HG03066 (cell line): ENCODE results near the gene FLG2.
"Not testable (repeated sequence)": the region's sequence is repeated elsewhere in the genome, so short reads cannot be mapped to it uniquely, and the experiment has no call there.

Experiments used
- ATAC-seq: cut with Tn5 transposase; IDR thresholded peaks from one replicate; pipeline ENCODE4 v1.9.1; 2021; ENCODE audit warnings: low read depth; ENCODE audit not compliant: unreplicated experiment

The FLG2 gene

DNA sequence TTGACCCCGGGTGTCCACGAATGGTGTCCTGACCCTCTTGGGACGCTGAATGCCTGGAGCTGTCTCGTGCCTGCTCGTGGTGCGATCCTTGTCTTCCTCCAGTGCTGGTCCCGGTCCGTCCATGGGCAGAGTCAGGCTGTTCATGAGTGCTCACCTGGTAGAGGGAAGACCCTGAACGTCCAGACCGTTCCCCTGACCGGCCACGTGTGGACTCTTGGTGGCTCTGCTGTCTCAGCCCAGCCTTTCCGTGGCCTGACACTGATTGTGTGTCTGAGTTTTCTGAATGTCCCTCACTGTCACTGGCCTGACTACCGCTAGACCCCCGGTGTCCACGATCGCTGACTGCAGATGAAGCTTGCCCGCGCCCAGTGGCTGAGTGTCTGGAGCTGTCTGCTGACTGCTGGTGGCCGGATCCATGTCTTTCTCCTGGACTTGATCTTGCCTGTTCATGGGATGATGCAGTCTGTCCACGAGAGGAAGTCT lies 46.4 kb downstream of the FLG2 start:
- ATAC-seq: no peak

- ATAC-seq: not testable (repeated sequence)
These were observed 47.6 kb downstream of the FLG2 start for GRCh38 chr1:152312169-152312568.

DNA sequence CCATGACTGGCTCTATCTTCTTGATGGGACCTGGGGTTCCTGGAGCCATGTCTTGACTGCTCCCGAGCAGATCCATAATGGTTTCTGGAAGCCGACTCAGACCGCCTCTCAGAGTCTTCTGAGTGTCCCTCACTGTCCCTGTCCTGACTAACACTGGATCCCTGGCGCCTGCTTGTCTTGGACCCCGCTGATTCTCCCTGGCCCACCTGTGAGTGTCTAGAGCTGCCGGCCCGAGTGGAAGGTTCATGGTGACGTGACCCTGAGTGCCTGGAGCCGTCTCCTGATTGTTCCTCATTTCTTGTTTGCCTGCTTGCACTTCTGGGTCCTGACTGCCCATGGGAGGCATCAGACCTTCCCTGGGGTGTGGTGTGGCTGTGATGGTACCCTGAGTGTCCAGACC lies 49.9 kb downstream of the FLG2 start:
- ATAC-seq: no peak

DNA sequence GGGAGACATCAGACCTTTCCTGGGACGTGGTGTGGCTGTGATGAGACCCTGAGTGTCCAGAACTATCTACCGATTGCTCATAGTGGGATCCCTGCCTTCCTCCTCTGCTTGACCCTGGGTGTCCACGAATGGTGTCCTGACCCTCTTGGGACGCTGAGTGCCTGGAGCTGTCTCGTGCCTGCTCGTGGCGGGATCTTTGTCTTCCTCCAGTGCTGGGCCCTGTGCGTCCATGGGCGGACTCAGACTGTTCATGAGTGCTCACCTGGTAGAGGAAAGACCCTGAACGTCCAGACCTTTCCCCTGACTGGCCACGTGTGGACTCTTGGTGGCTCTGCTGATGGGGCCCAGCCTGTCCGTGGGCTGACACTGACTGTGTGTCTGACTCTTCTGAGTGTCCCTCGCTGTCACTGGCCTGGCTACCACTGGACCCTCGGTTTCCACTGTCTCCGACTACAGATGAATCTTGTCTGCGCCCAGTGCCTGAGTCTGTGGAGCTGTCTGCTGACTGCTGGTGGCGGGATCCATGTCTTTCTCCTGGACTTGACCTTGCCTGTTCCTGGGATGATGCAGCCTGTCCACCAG lies 50.4 kb downstream of the FLG2 start:
- ATAC-seq: not testable (repeated sequence)

- ATAC-seq: not testable (repeated sequence)
These were observed 51.0 kb downstream of the FLG2 start for GRCh38 chr1:152308758-152309157.

GRCh38 chr1:152307970-152308369 lies 51.8 kb downstream of the FLG2 start:
- not testable (repeated sequence) for ATAC-seq

- not testable (repeated sequence) for ATAC-seq
These were observed 53.7 kb downstream of the FLG2 start for GRCh38 chr1:152306123-152306522.

- not testable (repeated sequence) for ATAC-seq
These were observed 55.0 kb downstream of the FLG2 start for GRCh38 chr1:152304773-152305172.

DNA sequence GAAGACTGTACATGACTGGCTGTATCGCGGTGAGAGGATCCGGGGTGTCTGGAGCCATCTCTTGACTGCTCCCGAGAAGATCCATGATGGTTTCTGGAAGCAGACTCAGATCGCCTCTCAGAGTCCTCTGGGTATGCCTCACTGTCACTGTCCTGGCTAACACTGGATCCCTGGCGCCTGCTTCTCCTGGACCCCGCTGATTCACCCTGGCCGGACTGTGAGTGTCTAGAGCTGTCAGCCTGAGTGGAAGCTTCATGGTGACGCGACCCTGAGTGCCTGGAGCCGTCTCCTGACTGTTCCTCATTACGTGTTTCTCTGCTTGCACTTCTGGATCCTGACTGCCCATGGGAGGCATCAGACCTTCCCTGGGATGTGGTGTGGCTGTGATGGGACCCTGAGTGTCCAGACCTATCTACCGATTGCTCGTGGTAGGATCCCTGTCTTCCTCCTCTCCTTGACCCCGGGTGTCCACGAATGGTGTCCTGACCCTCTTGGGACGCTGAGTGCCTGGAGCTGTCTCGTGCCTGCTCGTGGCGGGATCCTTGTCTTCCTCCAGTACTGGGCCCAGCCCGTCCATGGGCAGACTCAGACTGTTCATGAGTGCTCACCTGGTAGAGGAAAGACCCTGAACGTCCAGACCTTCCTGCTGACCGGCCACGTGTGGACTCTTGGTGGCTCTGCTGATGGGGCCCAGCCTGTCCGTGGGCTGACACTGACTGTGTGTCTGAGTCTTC lies 56.5 kb downstream of the FLG2 start:
- not testable (repeated sequence) for ATAC-seq
